HG03457 (cell line): ENCODE measurements around the gene ULK2.
"Not testable (repeated sequence)": the region's sequence is repeated elsewhere in the genome, so short reads cannot be mapped to it uniquely, and the experiment has no call there.

Source experiments
- ATAC-seq: cut with Tn5 transposase; IDR thresholded peaks from one replicate; pipeline ENCODE4 v1.9.1; 2021; ENCODE audit warnings: moderate number of reproducible peaks; ENCODE audit not compliant: unreplicated experiment

The ULK2 gene

DNA sequence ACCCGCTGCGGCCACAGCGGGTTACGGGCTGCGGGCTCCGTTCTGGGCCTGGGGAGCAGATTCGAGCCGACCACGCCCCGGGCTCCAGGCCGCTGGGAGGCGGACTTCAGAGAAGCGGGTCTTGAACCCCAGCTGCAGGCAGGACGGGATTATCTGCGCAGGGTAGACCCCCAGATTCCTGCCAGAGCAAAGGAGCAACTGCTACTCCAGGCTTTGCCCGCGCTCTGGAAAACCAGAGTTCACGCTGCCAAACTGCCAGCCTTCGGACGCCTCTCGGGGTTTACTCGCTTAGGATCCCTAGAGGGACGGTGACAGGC is 301 bp upstream of the ULK2 start:
- no peak for ATAC-seq

GRCh38 chr17:19867079-19867328 is 732 bp downstream of the ULK2 start:
- ATAC-seq = no peak

DNA sequence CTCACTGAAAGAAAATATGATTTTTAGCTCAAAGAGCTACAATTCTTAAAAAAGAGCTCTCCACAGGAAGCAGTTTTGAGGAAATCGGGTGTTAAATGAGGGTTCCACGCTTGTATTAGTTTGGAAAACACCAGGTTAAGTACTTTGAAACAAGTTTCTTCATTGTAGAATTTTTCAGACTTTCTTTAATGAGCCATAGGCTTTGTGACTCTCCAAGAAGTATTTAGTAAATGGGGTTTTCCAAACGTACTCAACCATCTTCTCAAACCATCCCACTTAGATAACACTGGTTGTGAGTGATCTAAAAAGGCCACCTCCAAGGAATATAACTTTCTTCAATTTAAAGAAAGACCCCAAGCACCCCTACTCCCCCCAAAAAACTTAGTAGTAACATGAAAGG is 2.7 kb downstream of the ULK2 start:
- no peak for ATAC-seq

DNA sequence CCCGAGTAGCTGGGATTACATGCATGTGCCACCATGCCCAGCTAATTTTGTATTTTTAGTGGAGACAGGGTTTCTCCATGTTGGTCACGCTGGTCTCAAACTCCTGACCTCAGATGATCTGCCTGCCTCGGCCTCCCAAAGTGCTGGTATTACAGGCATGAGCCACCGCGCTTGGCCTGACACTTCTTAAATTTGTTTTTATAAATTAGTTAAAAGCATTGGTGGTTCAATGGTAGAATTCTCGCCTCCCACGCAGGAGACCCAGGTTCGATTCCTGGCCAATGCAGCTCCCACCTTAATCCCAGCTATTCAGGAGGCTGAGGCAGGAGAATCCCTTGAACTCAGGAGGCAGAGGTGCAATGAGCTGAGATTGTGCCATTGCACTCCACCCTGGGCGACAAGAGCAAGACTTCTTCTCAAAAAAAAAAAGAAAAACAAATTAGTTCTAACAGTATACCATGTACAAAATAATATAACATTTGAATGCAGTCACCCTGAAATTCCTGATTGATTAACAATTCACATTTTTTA is 7.0 kb downstream of the ULK2 start:
- not testable (repeated sequence) for ATAC-seq

DNA sequence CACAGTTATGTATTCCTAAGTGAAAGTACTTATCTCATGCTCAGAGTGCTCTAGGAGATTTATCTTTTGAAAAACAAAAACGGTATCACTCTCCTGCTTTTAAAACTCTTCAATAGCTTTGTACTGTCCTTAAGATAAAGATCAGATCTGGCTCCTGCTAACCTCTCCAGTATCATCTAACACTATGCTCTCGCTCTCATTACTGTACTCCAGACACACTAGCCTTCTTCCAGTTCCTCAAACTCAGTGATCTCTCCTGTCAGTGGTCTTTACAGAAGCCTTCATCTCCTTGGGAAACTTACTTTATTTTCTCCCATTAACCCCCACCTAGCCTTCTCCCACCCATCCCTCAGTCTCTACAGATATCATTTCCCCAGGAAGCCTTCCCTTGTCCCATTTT is 10.1 kb downstream of the ULK2 start:
- no peak for ATAC-seq

- no peak for ATAC-seq
These were observed 33.8 kb downstream of the ULK2 start for GRCh38 chr17:19833914-19834313.

DNA sequence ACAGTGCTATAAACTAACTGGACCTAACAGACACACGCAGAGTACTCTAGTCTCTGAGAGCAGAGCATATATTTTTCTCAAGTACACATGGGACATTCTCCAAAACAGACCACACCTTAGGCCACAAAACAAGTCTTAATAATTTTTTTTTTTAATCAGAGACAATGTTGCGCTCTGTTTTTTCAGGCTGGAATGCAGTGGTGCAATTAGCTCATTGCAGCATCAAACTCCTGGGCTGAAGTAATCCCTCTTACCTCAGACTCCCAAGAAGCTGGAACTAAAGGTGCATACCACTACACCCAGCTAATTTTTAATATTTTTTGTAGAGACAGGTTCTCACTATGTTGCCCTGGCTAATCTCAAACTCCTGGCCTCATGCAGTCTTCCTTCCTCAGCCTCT is 37.7 kb downstream of the ULK2 start:
- ATAC-seq = no peak

GRCh38 chr17:19812407-19812806 is 55.3 kb downstream of the ULK2 start:
- ATAC-seq = no peak

DNA sequence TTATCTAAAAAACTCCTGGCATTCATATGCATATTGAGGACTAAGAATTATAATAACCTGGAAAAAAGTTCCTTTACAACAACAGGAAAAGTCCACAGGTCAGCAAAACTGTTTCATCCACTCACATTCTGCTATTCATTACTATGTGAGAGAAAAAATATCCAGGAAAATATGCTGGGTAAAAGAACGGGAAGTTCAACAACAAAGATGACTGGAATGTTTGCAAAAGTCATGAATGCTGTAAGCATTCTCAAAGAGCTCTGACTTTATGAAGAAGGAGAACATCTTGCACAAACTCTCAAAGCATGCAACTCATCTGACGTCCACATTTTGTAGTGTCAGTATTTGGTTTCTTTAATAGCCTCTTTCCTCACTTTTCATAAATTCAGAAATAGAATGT is 62.7 kb downstream of the ULK2 start:
- ATAC-seq = no peak

- ATAC-seq = no peak
These were observed 67.2 kb downstream of the ULK2 start for GRCh38 chr17:19800571-19800970.

- no peak for ATAC-seq
These were observed 67.9 kb downstream of the ULK2 start for GRCh38 chr17:19799796-19800195.

- no peak for ATAC-seq
These were observed 71.3 kb downstream of the ULK2 start for GRCh38 chr17:19796457-19796856.

- no peak for ATAC-seq
These were observed 75.7 kb downstream of the ULK2 start for GRCh38 chr17:19791918-19792550.

DNA sequence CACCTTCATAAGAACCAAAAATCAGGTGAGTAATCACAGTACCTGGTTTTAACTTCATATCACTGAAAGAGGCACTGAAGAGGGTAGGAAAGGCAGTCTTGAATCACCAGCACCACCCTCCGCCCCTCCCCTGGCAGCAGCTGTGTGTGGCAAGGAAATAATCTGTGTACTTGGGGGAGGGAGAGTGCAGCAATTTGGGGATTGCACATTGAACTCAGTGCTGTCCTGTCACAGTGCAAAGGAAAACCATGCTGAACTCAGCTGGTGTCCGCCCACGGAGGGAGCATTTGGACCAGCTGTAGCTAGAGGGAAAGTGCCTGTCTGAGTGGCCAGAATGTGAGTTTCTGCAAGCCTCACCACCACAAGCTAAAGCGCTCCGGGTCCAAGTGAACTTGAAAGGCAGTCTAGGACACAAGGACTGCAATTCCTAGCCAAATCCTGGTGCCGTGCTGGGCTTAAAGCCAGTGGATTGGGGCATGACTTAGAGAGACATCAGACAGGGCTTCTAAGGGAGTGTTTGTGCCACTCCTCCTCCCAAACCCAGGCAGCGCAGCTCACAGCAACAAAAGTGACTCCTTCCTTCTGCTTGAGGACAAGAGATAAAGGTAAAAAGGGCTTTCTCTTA is 79.9 kb downstream of the ULK2 start:
- ATAC-seq = no peak

DNA sequence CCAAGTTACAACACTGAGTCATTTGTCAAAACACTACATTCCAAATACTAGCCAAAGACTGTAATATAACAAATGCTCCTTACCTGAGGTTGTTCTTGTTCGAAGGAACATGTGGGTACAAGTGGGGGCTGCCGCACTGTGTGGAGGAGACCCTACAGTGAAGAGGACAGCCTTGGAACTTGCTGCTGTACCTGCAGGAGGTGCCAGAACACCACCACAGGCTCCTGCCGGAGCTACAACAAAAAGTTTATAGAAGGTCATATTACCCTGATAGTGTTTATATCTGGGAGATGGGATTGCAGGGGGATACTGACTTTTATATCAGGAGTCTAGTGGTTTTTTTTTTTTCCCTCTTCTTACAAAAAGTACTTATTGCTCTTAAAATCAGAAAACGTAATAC is 81.9 kb downstream of the ULK2 start:
- no peak for ATAC-seq

GRCh38 chr17:19781488-19782458 is 86.0 kb downstream of the ULK2 start:
- ATAC-seq = no peak

- no peak for ATAC-seq
These were observed 86.9 kb downstream of the ULK2 start for GRCh38 chr17:19780846-19781245.

DNA sequence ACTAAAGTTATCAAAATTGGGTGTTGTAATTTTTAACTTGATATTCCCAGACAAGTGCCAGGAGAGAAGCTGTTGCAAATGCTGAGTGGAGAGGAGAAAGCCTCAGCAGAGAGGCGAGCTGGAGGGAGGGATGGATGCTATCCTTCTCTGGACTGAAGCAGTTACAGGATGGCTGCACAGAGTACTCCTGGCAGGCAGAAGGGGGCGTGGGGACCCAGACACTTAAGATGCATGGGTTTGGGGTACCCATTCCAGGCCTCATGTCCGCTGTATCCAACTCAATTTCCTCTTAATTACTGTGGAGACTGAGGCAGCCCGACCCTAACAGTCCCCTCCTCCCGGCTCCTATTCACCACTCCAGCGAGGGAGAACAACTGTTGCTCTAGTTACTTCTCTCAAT is 94.2 kb downstream of the ULK2 start:
- no peak for ATAC-seq

GRCh38 chr17:19771971-19772630 is 95.6 kb downstream of the ULK2 start:
- no peak for ATAC-seq

DNA sequence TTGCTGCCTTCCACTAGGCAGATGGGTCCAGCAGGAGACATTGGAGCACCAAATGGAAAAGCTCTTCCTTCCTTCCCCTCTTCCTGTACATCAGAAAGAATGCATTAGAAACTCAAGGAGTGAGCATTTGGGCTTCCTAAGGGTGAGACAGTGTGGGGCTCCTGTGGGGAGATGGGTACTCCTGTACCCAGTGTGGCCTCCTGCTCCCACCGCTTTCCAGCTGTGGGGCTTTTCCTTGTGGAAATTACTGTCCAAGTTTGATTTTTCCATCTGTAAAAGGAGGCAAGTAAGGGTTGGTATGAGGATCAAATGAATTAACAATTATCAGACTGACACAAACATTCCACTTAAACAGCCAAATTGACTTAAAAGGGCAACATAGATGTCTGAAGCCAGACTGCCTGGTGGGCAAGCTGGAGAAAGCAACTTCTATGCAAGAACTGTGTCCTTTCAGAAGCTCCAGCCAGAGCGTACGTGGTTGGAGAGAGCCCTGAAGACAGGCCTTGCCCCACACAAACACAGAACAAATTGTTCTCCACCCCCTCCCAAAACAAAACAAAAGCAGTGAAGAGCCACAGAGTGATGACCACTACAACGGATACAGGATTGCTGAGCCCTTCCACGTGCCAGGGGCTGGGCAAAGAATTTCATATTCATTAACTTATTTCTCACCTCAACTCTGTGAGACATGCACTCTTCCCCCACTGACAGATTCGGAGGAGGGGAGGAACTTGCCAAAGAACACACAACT is 96.6 kb downstream of the ULK2 start:
- ATAC-seq = no peak
